Measurements from ENCODE around the gene PLK5.
"Not testable (repeated sequence)": the region's sequence is repeated elsewhere in the genome, so short reads cannot be mapped to it uniquely, and the experiment has no call there.

PLK5 gene

DNA sequence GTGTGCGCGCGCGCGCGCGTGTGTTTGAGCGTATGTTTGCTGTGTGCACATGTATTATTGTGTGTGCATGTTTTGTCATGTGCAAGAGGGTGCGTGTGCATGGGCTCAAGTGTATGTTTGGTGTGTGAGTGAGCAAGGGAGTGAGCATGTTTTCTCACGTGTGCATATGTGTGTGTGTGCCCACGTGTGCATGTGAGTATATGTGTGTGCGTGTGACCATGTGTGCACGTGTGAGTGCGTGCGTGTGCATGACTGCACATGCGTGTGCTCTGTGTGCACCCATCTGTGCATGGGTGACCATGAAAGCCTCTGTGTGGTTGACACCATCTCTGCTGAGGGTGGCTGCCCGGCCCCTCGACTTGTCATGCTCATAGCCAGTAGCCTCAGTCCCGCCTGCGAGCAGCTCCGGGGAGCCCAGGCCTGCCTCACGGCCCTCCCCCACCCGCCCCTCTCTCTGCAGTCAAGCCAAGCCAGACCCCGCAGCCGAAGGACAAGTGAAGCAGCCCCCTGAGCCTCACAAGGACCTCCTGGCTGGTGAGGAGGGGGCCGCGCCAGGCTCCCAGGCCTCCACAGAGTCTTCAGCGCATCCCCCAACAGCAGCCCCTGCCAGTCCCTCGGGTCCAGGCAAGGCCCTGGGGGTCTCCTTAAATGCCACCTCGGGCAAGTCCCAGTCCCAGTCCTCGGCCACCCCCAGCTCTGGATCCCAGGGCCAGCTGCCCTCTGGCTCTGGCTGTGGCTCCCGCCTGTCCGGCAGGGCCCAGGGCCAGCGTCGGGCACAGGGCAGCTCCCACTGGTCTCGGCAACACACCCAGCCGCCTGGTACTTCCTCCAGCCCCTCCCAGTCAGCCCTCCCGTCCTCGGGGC lies 26.9 kb upstream of the PLK5 start:
- no peaks in the 10 kb centered on the region for H3K27me3 ChIP-seq (ENCODE audit: insufficient read depth, poor library complexity, severe bottlenecking)
- no peak overlapping the region for H3K4me3 ChIP-seq (ENCODE audit: severe bottlenecking)
- H3K9me3 ChIP-seq (ENCODE audit: severe bottlenecking): no peaks in the 10 kb centered on the region
- TF ChIP-seq, protein P1, sequence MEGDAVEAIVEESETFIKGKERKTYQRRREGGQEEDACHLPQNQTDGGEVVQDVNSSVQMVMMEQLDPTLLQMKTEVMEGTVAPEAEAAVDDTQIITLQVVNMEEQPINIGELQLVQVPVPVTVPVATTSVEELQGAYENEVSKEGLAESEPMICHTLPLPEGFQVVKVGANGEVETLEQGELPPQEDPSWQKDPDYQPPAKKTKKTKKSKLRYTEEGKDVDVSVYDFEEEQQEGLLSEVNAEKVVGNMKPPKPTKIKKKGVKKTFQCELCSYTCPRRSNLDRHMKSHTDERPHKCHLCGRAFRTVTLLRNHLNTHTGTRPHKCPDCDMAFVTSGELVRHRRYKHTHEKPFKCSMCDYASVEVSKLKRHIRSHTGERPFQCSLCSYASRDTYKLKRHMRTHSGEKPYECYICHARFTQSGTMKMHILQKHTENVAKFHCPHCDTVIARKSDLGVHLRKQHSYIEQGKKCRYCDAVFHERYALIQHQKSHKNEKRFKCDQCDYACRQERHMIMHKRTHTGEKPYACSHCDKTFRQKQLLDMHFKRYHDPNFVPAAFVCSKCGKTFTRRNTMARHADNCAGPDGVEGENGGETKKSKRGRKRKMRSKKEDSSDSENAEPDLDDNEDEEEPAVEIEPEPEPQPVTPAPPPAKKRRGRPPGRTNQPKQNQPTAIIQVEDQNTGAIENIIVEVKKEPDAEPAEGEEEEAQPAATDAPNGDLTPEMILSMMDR (IDR thresholded peaks at IDR 0.05; ENCODE audit: poor library complexity, severe bottlenecking): no peak
- DNase-seq (ENCODE audit: low spot score) (no peak), ATAC-seq (ENCODE audit: low read depth) (no peak)
- H3K36me3 ChIP-seq (ENCODE audit: low read depth): no peaks in the 10 kb centered on the region
- no peaks in the 10 kb centered on the region for H3K4me1 ChIP-seq (ENCODE audit: insufficient read depth, poor library complexity, severe bottlenecking)
- no peak overlapping the region for H3K27ac ChIP-seq (ENCODE audit: poor library complexity, severe bottlenecking)

DNA sequence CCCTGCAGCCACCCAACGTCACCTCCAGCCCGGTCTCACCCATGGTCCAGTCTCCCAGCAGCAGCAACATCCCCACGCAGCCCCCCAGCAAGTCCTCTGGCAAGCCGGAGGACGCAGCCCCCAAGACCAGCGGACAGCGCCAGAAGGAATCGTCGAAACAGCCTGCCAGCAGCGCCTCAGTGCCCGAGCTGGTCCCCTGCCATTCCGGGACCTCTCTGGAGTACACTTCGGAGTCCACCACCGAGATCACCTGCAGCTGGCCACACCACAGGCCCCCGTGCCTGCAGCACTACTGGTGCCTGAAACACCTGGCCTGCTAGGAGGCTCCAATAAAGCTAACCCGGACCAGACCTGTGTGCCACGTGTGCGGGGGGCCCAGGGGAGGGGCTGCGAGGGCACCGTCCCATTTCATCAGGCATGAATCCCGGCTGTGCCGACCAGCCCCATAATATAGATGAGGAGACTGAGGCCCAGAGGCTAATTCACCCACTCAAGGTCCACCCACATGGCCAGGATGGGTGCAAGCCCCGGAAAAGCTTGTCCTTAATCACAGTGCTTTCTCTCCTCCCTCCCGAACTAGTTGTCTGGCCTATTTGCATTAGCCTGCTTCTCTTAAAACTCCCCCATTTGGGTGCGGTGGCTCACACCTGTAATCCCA lies 26.2 kb upstream of the PLK5 start:
- H3K4me1 ChIP-seq (ENCODE audit: insufficient read depth, poor library complexity, severe bottlenecking): no peaks in the 10 kb centered on the region
- H3K27me3 ChIP-seq (ENCODE audit: insufficient read depth, poor library complexity, severe bottlenecking): no peaks in the 10 kb centered on the region
- TF ChIP-seq, protein P1 (IDR thresholded peaks at IDR 0.05; ENCODE audit: poor library complexity, severe bottlenecking): no peak
- H3K4me3 ChIP-seq (ENCODE audit: severe bottlenecking): no peak overlapping the region
- H3K9me3 ChIP-seq (ENCODE audit: severe bottlenecking): no peaks in the 10 kb centered on the region
- H3K36me3 ChIP-seq (ENCODE audit: low read depth): no peaks in the 10 kb centered on the region
- no peak for DNase-seq (ENCODE audit: low spot score)
- H3K27ac ChIP-seq (ENCODE audit: poor library complexity, severe bottlenecking): no peak overlapping the region
- no peak for ATAC-seq (ENCODE audit: low read depth)

DNA sequence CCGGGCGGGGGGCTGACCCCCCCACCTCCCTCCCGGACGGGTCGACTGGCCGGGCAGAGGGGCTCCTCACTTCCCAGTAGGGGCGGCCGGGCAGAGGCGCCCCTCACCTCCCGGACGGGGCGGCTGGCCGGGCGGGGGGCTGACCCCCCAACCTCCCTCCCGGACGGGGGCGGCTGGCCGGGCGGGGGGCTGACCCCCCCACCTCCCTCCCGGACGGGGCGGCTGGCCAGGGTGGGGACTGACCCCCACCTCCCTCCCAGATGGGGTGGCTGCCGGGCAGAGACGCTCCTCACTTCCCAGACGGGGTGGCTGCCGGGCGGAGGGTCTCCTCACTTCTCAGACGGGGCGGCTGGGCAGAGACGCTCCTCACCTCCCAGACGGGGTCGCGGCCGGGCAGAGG lies 24.6 kb upstream of the PLK5 start:
- H3K4me1 ChIP-seq (ENCODE audit: insufficient read depth, poor library complexity, severe bottlenecking); H3K36me3 ChIP-seq (ENCODE audit: low read depth); H3K27me3 ChIP-seq (ENCODE audit: insufficient read depth, poor library complexity, severe bottlenecking); H3K9me3 ChIP-seq (ENCODE audit: severe bottlenecking); ATAC-seq (ENCODE audit: low read depth); DNase-seq (ENCODE audit: low spot score); H3K4me3 ChIP-seq (ENCODE audit: severe bottlenecking); H3K27ac ChIP-seq (ENCODE audit: poor library complexity, severe bottlenecking): not testable (repeated sequence)

DNA sequence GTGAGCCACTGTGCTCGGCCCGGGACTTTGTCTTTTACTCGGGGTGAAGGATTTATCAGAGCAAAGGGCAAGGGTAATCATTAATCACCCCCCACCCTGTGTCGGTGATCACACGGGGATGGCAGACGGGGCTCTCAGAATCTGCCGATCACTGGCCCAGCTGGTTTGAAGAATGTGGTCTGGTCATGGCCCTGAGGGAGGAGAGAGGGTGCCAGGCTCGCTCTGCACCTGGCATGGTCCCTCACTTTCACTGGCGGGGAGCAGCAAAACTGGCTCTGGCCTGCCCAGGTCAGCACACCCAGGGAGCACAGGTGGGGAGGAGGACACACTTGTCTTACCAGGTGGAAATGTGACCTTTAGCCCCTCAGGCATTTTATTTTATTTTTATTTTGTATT lies 22.7 kb upstream of the PLK5 start:
- Histone ChIP-seq H3K4me3 (ENCODE audit: severe bottlenecking) (no peak overlapping the region), H3K27me3 (ENCODE audit: insufficient read depth, poor library complexity, severe bottlenecking) (no peaks in the 10 kb centered on the region), H3K27ac (ENCODE audit: poor library complexity, severe bottlenecking) (no peak overlapping the region), H3K36me3 (ENCODE audit: low read depth) (no peaks in the 10 kb centered on the region), H3K9me3 (ENCODE audit: severe bottlenecking) (no peaks in the 10 kb centered on the region), H3K4me1 (ENCODE audit: insufficient read depth, poor library complexity, severe bottlenecking) (no peaks in the 10 kb centered on the region)
- TF ChIP-seq, protein P1 (IDR thresholded peaks at IDR 0.05; ENCODE audit: poor library complexity, severe bottlenecking): no peak
- no peak for ATAC-seq (ENCODE audit: low read depth)
- no peak for DNase-seq (ENCODE audit: low spot score)

DNA sequence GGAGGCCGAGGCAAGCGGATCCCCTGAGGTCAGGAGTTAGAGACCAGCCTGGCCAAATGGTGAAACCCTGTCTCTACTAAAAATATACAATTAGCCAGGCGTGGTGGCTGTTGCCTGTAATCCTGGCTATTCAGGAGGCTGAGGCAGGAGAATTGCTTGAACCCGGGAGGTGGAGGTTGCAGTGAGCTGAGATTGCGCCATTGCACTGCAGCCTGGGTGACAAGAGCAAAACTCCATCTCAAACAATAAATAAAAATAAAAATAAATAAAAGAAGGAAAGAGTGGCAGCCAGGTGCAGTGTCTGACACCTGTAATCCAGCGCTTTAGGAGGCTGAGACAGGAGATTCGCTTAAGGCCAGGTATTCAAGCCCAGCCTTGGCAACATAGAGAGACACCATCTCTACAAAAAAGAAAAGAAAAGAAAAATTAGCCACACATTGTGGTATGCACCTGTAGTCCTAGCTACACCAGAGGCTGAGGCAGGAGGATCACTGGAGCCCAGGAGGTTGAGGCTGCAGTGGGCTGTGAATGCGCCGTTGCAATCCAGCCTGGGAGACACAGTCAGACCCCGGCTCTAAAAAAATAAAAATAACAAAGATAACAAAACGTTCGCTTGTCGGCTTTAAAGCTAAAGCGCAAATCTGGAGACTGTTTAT lies 21.3 kb upstream of the PLK5 start:
- no peaks in the 10 kb centered on the region for H3K9me3 ChIP-seq (ENCODE audit: severe bottlenecking)
- no peak for ATAC-seq (ENCODE audit: low read depth)
- H3K36me3 ChIP-seq (ENCODE audit: low read depth): no peaks in the 10 kb centered on the region
- TF ChIP-seq, protein P1 (IDR thresholded peaks at IDR 0.05; ENCODE audit: poor library complexity, severe bottlenecking): no peak
- no peak overlapping the region for H3K4me3 ChIP-seq (ENCODE audit: severe bottlenecking)
- no peak overlapping the region for H3K27ac ChIP-seq (ENCODE audit: poor library complexity, severe bottlenecking)
- H3K27me3 ChIP-seq (ENCODE audit: insufficient read depth, poor library complexity, severe bottlenecking): no peaks in the 10 kb centered on the region
- no peaks in the 10 kb centered on the region for H3K4me1 ChIP-seq (ENCODE audit: insufficient read depth, poor library complexity, severe bottlenecking)
- no peak for DNase-seq (ENCODE audit: low spot score)
